Measurements from ENCODE around the gene MED31.

Gene MED31

DNA sequence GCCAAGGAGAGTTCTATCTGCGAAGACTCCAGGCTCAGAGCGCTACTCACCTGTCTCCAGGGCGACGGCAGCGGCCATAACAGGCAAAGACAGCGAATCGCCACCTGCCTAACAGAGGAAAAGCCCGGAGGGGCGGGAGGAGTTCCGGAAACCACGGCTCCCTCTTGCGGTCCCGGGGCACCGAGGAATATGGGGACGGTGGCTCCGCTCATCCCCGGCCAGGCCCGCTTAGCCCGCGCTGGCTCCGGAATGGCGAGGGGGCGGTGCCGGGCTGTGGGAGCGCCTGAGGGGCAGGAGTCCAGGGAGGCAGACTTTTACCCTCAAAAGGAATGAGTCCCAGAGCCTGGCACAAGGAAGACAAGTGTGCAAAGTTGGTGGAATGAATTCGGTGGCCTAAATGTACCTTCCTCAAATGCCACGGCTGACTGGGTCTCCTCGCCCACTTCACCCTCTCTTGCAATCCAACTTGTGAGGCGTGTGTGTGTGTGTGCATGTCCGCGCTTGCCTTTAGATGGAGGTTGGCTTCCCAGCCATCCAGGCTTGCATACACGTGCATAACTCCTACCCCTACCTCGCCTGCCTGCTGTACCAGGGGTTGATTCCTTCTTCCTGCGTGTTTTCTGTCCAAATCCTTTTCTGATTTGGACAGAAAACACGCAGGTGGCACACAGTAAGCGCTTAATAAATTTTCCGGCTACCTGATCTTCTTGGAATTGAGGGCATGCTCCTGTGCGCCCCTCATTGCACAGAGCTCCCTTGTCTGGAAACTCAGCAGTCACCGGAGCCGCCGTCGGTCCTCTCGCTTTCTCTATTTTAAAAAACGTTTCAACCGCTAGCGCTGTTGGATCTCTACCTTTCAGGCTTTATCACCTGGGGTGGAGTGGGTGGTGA lies 3.7 kb upstream of the MED31 start:
- DNase-seq = no peak

DNA sequence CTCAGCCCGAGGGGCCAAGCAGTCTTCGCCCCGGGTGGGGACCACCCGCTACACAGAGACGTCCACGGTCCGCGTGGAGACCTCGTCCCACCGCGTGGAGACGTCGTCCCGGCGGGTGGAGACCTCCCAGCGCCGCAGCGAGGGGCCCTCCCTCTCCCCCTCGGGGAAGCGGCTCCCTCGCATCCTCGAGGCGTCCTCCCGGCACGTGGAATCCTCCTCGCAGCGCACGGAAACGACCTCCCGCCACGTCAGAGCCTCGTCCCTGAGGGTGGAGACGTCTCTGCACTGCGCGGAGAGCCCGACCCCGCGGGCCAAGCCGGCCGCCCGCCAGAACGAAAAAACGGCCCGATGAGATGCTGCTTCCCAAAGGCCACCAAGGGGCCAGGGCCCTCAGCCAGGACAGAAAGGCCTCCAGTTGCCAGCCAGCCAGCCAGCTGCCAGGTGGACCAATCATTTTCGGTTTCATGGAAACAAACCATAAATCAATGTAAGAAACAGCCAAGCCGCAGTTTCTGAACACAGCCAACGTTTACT lies 581 bp upstream of the MED31 start:
- DNase-seq = peak; percentile 29

DNA sequence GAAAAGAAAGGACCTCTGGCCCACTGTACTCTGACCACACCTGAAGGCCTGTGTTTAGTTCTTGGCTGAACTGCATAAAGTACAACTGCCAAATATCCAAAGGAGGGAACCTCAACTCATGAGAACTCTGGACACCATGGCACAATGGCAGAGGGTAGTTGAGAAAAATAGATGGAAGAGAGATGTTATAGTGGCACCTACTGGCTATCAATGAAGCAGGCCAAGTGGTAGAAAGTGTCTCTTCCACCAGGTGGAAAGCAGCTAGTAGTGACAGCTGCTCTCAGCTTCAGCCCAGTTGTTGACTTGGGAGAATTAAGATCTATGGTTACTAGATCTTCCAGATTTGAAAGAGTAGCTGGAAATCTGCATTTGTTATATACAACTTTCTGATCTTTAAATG lies 3.2 kb downstream of the MED31 start:
- peak; percentile 20 for DNase-seq

DNA sequence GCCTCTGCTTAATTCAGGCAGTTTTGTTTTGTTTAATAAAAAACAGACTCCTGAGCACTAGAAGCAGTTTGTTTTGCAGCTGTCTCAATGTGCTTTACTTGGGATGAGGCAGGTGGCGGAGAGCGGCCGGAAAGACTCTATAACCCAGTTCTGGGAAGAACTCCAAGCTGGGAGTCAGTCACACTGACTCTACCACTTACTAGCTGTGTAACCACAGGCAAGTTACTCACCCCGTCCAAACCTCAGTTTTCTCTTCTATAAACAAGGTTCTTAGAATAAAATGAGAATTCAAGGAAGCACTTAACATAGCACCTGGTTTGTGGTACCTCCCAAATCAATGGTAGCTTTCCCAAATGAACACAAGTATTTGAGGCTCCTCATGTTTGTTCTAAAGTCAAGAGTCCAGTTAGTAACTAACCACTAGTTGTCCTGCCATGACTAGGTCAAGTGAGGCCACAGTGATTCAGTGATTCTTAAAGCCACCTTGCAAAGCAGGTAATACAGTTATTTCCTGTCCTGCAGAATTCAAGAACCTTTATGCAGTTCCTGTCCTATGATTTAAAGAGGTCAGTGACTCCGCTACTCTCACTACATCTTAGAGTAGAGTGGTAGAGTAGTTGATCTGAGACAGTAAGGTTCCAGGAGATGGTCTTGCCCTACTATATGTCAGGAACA lies 7.8 kb downstream of the MED31 start:
- no peak for DNase-seq

DNA sequence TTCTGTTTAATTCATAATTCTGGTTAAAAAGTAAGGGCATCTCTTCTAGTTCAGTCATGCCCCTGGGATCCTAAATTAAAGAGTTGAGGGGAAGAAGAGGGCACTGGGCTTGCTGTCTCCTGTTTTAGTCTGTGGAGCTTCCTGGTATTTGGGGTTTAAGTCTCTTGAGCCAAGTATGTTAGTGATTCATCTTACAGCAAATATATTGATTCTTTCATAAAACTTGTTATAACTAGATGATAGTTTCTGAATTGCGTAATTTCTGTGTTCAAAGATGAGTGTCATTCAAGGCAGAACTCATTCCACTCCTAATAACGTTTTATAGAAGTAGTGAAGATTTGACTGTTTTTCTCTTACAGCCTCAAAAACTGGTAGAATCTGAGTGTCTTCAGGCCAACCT lies 8.8 kb downstream of the MED31 start:
- peak; percentile 2 for DNase-seq

DNA sequence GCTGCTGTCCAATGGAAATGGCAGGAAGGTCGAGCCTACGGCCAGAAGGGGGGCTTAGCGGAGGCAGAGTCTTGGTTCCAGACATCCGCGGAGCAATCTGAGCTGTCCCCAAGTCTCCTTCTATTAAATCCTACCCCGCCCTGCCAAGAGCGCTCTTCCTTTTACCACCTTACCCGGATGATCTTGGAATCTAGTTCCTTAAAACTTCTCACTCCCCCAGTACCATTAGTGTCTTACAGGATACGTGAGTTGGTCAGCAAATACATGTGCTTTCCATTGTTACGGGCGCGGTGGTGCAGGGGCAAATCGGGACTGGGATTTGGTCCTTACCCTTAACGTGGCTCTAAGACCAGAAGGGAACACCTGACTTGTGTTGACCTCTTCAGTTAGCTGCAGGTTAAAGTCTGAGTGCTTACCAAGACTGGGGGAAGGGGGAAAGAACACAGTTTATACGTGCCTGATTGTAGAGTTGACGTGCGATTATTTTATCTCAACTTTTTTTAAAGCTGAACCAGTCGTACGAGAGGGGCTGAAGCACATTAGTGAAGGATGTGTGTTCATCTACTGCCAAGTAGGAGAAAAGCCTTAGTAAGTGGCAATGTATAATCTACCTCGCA lies 10.1 kb downstream of the MED31 start:
- no peak for DNase-seq

DNA sequence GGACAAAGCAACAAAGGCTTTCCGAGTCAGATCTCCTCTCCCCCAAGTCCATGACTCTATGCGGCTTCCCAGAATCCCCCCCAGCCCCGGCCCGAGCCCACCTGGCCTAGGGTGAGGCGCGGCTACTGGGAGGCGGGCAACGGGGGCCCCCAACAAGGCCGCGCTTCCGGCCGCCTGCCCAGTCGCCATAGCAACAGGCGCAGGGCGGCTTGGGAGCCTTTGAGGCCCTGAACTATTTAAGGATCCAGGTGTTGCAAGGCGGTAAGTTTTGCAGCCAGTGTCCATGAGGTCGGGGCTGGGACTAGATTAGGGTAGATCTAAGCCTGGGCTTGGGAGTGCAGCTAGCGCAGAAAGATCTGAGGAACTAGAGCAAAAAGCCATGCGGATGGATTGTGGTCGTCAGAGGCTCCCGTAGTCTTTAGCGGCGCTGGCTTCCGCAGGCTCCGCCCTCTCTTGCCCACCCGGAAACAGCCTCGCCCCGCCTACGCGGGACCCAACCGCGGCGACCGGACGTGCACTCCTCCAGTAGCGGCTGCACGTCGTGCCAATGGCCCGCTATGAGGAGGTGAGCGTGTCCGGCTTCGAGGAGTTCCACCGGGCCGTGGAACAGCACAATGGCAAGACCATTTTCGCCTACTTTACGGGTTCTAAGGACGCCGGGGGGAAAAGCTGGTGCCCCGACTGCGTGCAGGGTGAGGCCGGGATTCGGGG lies 10.7 kb downstream of the MED31 start, which contains the start of the genes KIAA0753 and TXNDC17:
KIAA0753 (minus strand) TSS at position 176 of the 711 bp plus-strand sequence. CDS start 5,608 bp downstream, outside the sequence.
TXNDC17 (plus strand) TSS at position 525 of the 711 bp plus-strand sequence; CDS start at position 548, 23 bp downstream.
- DNase-seq = peak; percentile 90

DNA sequence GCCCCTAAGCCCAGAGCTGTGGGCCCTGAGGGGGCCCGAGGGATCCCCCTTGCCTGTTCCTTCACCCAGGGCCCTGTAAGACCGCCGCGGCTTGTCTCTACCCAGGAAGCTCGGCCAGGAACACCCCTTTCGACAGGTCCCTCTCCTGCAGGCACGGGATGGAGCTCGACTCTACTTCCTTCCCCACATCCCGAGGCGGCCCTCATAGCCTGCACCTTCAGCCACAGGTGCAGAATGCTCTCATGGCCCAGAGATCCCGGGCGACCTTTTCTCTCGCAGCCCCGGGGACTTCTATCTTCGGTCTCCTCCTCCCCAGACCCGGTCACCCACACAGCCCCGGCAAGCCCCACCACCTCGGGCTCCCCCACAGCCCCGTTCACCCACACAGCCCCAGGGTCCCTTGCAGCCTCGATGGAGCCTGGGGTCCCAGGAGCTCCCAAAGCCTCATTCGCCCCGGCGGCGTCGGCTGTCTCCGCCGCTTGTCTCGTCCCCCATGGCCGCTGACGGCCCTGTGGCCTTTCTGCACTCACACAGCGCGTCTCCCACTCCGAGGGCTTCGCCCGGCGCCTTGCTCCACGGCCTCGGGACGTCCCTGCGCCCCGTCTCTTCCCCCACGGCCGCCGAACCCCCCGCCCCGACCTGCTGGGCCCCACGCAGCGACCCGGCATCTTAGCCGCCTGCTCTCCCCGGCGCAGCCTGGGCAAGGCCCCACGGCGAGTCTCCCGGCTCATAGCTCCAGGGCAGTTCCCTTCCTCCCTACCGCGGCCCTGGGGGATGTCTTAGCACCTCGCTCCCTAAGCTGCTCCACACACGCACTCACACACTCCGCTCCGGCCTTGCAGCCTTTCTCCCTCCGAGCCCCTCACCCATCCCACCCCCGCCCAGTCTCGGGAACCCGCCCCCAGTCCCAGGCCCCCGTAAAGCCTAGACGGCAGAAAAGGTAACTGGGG lies 11.5 kb downstream of the MED31 start:
- no peak for DNase-seq

DNA sequence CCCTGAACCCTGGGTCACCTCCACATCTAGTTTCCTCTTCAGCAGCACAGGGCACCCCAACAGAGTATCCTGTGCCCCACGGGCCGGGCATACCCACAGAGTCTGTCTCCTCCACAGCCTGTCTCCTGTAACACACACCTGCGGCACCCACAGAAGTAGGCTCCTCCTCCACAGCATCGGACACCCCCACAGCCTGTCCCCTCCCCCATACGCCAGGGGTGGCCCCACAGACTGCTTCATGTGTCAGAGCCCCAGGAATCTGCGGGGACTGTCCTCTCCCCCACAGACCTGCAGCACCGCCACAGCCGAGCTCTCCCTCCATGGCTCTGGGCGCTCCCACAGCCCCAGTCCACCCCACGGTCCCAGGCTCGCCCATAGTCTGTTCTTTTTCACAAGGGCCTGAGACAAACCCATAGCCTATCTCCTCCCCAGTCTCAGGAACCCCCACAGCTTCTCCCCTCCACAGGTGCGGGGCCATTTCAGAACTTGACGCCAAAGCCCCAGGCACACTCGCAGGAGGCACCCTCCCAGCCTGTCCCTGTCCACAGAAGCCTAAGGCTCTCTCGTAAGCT lies 12.3 kb downstream of the MED31 start:
- no peak for DNase-seq

DNA sequence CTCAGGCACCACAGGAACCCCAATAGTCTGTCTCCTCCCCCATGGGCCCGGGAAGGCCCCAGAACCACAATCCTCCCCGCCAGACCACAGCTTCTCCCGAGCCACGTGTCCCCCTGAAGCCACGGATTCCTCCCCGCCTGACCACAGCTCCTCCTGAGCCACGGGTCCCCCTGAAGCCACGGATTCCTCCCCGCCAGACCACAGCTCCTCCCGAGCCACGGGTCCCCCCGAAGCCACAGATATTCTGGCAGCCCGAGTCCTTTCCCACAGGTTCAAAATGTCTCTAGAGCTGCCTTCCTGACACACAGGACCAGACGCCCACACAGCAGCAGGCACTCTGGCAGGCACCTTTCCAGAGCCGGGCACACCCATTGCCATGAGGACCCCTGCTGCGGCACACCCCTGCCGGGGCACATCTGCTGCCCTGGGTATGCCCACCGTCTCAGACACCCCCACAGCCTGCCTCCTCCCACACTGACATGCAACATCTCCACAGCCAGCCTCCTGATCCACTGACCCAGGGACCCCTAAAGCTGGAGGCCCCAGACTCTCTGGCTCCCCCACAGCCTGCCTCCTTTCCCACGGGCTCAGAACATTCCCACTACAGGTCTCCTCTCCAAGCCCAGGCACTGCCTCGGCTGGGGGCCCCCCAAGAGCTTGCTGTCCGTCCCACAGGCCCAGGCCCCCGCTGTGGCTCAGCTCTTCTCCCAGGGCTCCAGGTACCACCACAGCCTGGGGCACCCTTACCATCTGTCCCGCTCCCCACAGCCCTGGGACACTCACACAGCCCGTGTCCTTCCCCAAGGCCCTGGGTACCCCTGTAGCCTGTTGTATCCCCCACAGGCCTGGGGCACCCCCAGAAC lies 13.1 kb downstream of the MED31 start:
- peak; percentile 41 for DNase-seq

DNA sequence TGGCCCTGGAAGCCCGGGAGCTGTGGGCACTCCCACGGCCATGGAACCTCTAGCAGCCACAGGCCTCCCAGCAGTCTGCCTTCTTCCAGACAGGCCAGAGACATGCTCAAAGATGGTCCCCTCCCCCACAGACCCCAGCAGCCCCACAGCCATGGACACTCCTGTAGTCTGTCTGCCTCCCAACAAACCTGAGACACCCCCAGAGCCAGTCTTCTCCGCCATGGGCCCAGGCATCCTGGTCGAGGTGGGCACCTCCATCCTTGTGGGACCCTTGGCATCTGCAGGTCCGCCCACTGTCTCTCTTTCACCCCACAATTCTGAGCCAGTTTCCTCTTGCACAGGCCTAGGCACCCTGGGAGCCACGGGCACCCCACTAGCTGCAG lies 14.0 kb downstream of the MED31 start:
- no peak for DNase-seq

DNA sequence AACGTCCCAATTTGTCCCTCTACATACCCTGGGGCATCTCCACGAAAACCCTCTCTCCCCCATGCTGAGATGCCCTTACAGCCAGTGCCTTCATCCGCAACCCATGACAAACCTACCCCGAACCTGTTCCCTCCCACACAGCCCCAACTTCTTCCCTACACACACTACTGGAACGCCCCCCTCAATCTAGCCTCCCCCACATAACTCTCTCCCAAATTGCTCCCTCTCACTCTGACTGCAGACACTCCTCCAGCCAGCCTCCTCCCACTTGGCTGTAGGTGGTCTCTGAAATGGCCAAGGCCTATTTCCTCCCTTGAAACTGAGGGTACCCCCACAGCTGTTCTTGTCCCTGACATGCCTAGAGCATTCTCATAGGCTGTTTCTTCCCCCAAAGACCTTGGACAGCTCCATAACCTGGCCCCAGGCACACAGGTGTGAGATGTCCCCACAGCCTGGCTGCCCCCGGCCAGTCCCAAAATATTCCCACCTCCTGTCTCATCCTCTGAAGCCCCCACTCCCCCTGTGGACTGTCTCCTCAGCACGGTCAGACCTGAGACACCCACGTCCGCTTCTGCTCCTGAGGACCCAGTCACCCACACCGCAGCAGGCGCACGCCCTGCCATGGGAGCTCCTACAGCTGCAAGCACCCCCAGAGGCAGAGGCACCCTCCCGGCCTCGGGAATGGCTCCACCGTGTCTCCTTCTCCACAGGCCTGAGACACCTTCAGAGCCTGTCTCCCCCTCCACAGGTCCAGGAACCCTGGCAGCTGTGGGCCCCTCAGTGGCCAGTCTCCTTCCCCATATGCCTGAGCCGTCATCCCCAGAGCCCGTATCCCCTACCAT lies 14.6 kb downstream of the MED31 start:
- no peak for DNase-seq

DNA sequence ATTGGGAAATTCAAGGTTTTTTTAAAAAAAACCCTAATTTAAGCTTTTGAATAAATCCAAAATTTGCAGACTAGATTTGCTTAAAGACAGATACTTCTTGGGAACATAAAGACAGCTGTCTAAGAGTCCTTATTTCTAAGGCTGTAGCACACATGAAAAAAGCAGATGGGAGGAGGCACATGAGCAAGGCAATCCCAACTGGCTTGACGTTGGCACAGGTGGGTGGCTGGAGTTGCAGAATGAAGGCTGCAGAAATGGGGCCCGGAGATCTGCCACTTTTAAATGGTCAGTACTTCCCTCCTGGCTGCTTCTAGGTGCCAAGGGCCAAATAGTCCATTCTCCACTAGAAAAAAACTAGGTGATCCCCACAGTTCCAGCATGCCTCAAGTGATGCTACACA lies 15.3 kb downstream of the MED31 start:
- DNase-seq = no peak

DNA sequence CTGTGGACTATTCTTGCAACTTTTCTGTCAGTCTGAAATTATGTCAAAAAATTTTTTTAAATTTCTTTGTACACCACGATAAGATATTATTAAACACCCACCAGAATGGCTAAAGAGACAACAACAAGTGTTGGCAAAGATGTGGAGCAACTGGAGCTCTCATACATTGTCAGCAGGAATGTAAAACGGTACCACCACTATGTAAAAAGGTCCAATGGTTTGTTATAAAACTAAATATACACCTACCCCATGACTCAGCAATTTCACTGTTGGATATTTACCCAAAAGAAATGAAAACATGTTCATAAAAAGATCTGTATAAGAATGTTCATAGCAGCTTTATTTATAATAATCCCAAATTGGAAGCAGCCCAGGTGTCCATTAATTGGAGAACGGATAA lies 18.1 kb downstream of the MED31 start:
- DNase-seq = no peak

DNA sequence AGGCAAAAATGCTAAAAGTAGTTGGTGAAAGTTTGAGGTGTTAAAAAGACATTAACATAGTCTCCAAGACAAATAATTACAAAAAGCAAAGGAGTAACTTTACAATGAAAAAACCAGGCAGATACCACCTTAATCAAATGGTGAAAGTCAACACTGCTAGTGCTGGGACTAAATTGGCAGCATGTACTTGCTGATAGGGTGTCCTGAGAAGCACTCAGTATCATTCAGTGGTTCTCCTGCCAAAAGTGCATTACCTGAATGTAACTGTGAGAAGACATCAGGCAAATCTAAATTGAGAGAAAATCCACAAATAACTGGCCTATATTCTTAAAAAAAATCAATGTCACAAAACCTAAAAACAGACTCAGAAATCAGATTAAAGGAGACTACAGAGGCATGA lies 18.9 kb downstream of the MED31 start:
- DNase-seq = no peak

DNA sequence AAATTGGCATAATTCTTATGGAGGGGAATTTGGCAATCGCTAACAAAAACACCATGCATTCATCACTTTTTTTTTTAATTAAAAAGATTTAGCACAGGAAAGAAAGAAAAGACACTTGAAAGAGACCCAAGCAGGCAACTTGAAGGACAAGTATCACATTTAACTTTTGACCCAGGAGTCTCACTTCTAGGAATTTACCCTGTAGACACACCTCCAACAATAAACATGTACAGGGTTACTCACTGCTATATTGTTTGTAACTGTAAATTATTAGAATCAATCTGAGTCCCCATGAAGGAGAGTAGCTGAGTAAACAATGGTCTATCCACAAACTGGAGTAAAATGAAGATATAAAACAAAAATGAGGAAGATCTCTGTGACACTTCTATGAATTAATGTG lies 21.0 kb downstream of the MED31 start:
- no peak for DNase-seq

DNA sequence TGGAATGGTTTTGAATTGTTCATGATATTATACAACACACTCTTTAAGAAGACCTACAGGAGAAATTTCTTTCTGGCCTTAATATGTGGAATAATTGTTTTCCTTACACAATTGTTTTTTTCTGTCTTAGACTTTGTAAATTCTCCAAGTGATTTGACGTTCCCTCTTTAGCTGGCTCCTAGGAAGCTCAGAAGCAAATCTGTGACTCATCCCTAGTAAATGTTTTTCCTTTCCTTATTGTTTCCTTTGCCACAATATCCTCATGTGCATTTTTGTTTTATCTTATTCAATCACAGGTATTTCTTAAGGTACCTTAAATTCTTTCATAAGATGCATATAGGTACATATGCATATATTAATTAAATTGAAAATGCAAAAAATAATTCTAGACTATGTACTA lies 24.4 kb downstream of the MED31 start:
- no peak for DNase-seq

DNA sequence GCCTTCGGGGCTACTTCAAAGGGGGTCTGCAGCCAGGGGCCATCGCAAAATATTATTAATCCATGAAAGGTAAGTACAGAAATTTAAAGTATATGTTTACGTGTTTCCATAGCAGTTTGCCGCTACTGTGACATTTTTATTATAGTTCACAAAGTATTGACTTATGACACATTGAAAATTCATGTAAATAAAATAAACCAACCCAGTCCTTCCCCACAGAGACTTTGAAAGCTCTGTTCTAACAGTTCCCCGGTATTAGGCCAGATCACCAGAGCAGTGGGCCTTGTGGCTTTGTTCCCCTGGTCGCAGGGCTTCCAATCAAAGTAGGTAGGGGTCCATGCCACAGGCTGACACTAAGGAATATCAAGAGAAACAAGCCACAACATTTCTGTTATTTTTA lies 24.8 kb downstream of the MED31 start:
- DNase-seq = no peak

DNA sequence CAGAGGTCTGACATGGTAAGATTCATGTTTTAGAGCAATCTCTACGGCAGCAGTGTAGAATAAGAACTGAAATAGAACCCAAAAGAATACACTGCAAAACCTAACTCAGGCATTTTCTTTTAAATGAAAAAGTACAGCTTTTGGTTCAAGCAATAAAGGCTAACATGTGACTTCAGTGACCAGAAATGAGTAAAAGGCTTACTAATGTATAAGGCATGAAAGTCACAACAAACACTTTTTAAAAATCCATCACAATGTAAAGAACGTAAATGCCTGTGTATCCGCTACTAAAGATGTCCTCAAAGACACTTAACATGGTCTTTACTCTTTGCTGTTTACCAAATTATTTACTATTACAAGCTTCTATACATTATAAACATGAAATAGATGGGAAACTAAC lies 27.5 kb downstream of the MED31 start:
- no peak for DNase-seq

All from MV-4-11 (cell line).